Measurements from ENCODE around the gene IFT27. TPM values are rescaled to one million over a fixed set of nuclear protein-coding genes. Genes with fewer than 3 reads are reported as not detected.

IFT27 gene
- polyA plus RNA-seq, 1 experiment: 23.0 TPM

- DNase-seq (ENCODE audit: low read depth): no peak
- TF ChIP-seq CTCF (IDR thresholded peaks at IDR 0.05; ENCODE audit: insufficient read depth, low read depth, low read length): no peak
- no peak overlapping the region for H3K4me3 ChIP-seq (ENCODE audit: low read depth, low read length)
- no peaks in the 10 kb centered on the region for H3K36me3 ChIP-seq (ENCODE audit: control insufficient read depth, insufficient read depth, low read length)
- ChIA-PET CTCF (interaction anchor here (0.6 to 1.0 kb wide), 2 partner anchors 164 to 317 kb away, joined by 3 read pairs; no protein-coding TSS in a partner anchor), POLR2A (no interaction called here)
- H3K27me3 ChIP-seq (ENCODE audit: control insufficient read depth, insufficient read depth, low read length): peaks cover 15% of the 10 kb centered on the region; the same call in 1 of the 2 replicates
Observed at GRCh38 chr22:36726007-36726380, 49.9 kb downstream of the IFT27 start.

- ChIA-PET CTCF (interaction anchor here (1.0 kb wide), 1 partner anchor 318 kb away, joined by 3 read pairs; no protein-coding TSS in a partner anchor), POLR2A (no interaction called here)
- Histone ChIP-seq H3K4me3 (ENCODE audit: low read depth, low read length) (no peak overlapping the region), H3K36me3 (ENCODE audit: control insufficient read depth, insufficient read depth, low read length) (no peaks in the 10 kb centered on the region), H3K27me3 (ENCODE audit: control insufficient read depth, insufficient read depth, low read length) (peaks cover 18% of the 10 kb centered on the region)
- no peak for TF ChIP-seq CTCF (IDR thresholded peaks at IDR 0.05; ENCODE audit: insufficient read depth, low read depth, low read length)
- DNase-seq (ENCODE audit: low read depth): no peak
Observed at GRCh38 chr22:36725366-36726006, 50.4 kb downstream of the IFT27 start.

- no peak for DNase-seq (ENCODE audit: low read depth)
- no peaks in the 10 kb centered on the region for H3K36me3 ChIP-seq (ENCODE audit: control insufficient read depth, insufficient read depth, low read length)
- H3K4me3 ChIP-seq (ENCODE audit: low read depth, low read length): no peak overlapping the region
- TF ChIP-seq CTCF (IDR thresholded peaks at IDR 0.05; ENCODE audit: insufficient read depth, low read depth, low read length): no peak
- POLR2A ChIA-PET: no interaction called here
- CTCF ChIA-PET: no interaction called here
- peaks cover 18% of the 10 kb centered on the region for H3K27me3 ChIP-seq (ENCODE audit: control insufficient read depth, insufficient read depth, low read length)
Observed at GRCh38 chr22:36724836-36725235, 51.1 kb downstream of the IFT27 start.

GRCh38 chr22:36722055-36722454 is 53.9 kb downstream of the IFT27 start:
- Histone ChIP-seq H3K27me3 (ENCODE audit: control insufficient read depth, insufficient read depth, low read length) (peaks cover 17% of the 10 kb centered on the region), H3K36me3 (ENCODE audit: control insufficient read depth, insufficient read depth, low read length) (no peaks in the 10 kb centered on the region), H3K4me3 (ENCODE audit: low read depth, low read length) (no peak overlapping the region)
- CTCF ChIA-PET: no interaction called here
- TF ChIP-seq CTCF (IDR thresholded peaks at IDR 0.05; ENCODE audit: insufficient read depth, low read depth, low read length): no peak
- POLR2A ChIA-PET: no interaction called here
- no peak for DNase-seq (ENCODE audit: low read depth)

GRCh38 chr22:36715647-36716046 is 60.3 kb downstream of the IFT27 start:
- Histone ChIP-seq H3K27me3 (ENCODE audit: control insufficient read depth, insufficient read depth, low read length) (peaks cover 8% of the 10 kb centered on the region), H3K36me3 (ENCODE audit: control insufficient read depth, insufficient read depth, low read length) (no peaks in the 10 kb centered on the region), H3K4me3 (ENCODE audit: low read depth, low read length) (no peak overlapping the region)
- TF ChIP-seq CTCF (IDR thresholded peaks at IDR 0.05; ENCODE audit: insufficient read depth, low read depth, low read length): no peak
- CTCF ChIA-PET: no interaction called here
- POLR2A ChIA-PET: no interaction called here
- DNase-seq (ENCODE audit: low read depth): no peak
